HepG2 (cell line): ENCODE data around the gene DPEP3. TPM values are rescaled to one million over a fixed set of nuclear protein-coding genes. Genes with fewer than 3 reads are reported as not detected.

Experiments
- ARID5B ChIP-seq: IDR thresholded peaks from 2 replicates; pipeline ENCODE4 v1.4.0; 2020; ENCODE audit warnings: mild to moderate bottlenecking, missing genetic modification reagents
- ATRX ChIP-seq: sonication (generic); formaldehyde crosslinking; IDR thresholded peaks from 2 replicates; pipeline ENCODE4 v1.4.0; 2020; ENCODE audit warnings: missing genetic modification reagents, borderline replicate concordance
- CREB1 ChIP-seq, 2 experiments: fragments of 450-650 bp in 1 of 2; IDR thresholded peaks; 2 replicates each; pipeline ENCODE4 v1.6.1; 2016 to 2017; ENCODE audit warnings: control low read depth in 1 of 2, mild to moderate bottlenecking in 1 of 2, missing compliant biosample characterization in 1 of 2, missing genetic modification characterization in 1 of 2
- HMGA1 ChIP-seq: sonication (generic); formaldehyde crosslinking; conservative IDR thresholded peaks from 2 replicates; pipeline ENCODE4 v1.4.0; 2020; ENCODE audit warnings: missing genetic modification reagents
- KLF9 ChIP-seq: IDR thresholded peaks from 2 replicates; pipeline ENCODE4 v1.6.1; 2016; ENCODE audit warnings: low read depth
- NFYB ChIP-seq: sonication (generic); formaldehyde crosslinking; IDR thresholded peaks from 2 replicates; pipeline ENCODE4 v1.4.0; 2020; ENCODE audit warnings: missing genetic modification reagents
- SALL1 ChIP-seq: sonication (generic); formaldehyde crosslinking; IDR thresholded peaks from 2 replicates; pipeline ENCODE4 v1.8.0; 2022; ENCODE audit warnings: mild to moderate bottlenecking, missing genetic modification reagents
- SMAD3 ChIP-seq: sonication (generic); formaldehyde crosslinking; IDR thresholded peaks from 2 replicates; pipeline ENCODE4 v1.4.0; 2020; ENCODE audit warnings: missing genetic modification reagents
- SRSF4 ChIP-seq: fragments of 200-400 bp; formaldehyde crosslinking; IDR thresholded peaks from one replicate; pipeline ENCODE4 v1.6.1; 2018; ENCODE audit warnings: mild to moderate bottlenecking, low read depth, low read length, moderate library complexity; ENCODE audit not compliant: poor library complexity, severe bottlenecking
- ZBTB7B ChIP-seq: sonication (generic); formaldehyde crosslinking; IDR thresholded peaks from 2 replicates; pipeline ENCODE4 v1.4.0; 2020; ENCODE audit warnings: missing genetic modification reagents
- ZFP36L1 ChIP-seq: sonication (generic); formaldehyde crosslinking; IDR thresholded peaks from 2 replicates; pipeline ENCODE4 v1.8.0; 2022; ENCODE audit warnings: mild to moderate bottlenecking, missing genetic modification reagents, moderate library complexity
- ZUFSP ChIP-seq: sonication (generic); formaldehyde crosslinking; IDR thresholded peaks from 2 replicates; pipeline ENCODE4 v1.9.0; 2021; ENCODE audit warnings: missing genetic modification reagents, mild to moderate bottlenecking, borderline replicate concordance
- polyA plus RNA-seq, 8 experiments: library from polyadenylated mRNA; depleted of rRNA in 3 of 8; stranded (reverse) in 7 of 8; unstranded in 1 of 8; fragments of >200 nt; fragmentation: Illumina TruSeq in 4 of 8; extraction: Trizol in 4 of 8; gene quantifications; 2 replicates each; pipeline versions ENCODE4 v1.2.1 to v1.2.3, GENCODE V29; 2011 to 2016; ENCODE audit warnings: low read depth in 4 of 8, missing spikeins in 1 of 8, mixed read lengths in 1 of 8; ENCODE audit not compliant: insufficient read depth in 1 of 8
- total RNA-seq, 5 experiments: library from RNA; depleted of rRNA; stranded (reverse); fragments of >200 nt; fragmentation: Illumina TruSeq; extraction: Trizol; gene quantifications; 2 replicates each; pipeline ENCODE4 v1.2.3, GENCODE V29; 2016; ENCODE audit warnings: low read depth in 1 of 5
- TF ChIP-seq, protein P1 (sequence below): sonication (generic); formaldehyde crosslinking; IDR thresholded peaks from 2 replicates; pipeline ENCODE4 v1.5.0; 2020; ENCODE audit warnings: missing genetic modification reagents
- TF ChIP-seq, protein P2 (sequence below): sonication (generic); formaldehyde crosslinking; IDR thresholded peaks from 2 replicates; pipeline ENCODE4 v1.4.0; 2020; ENCODE audit warnings: mild to moderate bottlenecking, low read depth, missing genetic modification reagents
- TF ChIP-seq, protein P3 (sequence below), 2 experiments: sonication (generic) in 1 of 2; formaldehyde crosslinking in 1 of 2; IDR thresholded peaks; 2 replicates each; pipeline versions ENCODE4 v1.4.0 to v1.6.1; 2016 to 2020; ENCODE audit warnings: borderline replicate concordance in 1 of 2, low read depth in 1 of 2, mild to moderate bottlenecking in 1 of 2, missing genetic modification reagents in 1 of 2

The DPEP3 gene
- total and polyA plus RNA-seq, 2 of the 13 experiments (the other 11 are each of a cell fraction or from before 2014, with no cell fraction given) = not detected

GRCh38 chr16:67993207-67994039, 13.1 kb upstream of the DPEP3 start (continued):
- TF ChIP-seq ARID5B (CRISPR knock-in tag) (peak; percentile 80), ZUFSP (no peak), NFYB (CRISPR knock-in tag) (0 out of 2 replicates have a peak, but pooled peaks have one; percentile 22), ATRX (CRISPR knock-in tag) (no peak), SALL1 (peak; percentile 72; the same call in 1 of the 2 replicates), KLF9 (CRISPR knock-in tag) (0 out of 2 replicates have a peak, but pooled peaks have one; percentile 26), ZBTB7B (CRISPR knock-in tag) (peak; percentile 92), ZFP36L1 (CRISPR knock-in tag) (no peak), CREB1 (IDR thresholded peaks at IDR 0.05) (peak; percentile 59), CREB1 (CRISPR knock-in tag; IDR thresholded peaks at IDR 0.05) (no peak; the same call in none of the 2 replicates), SRSF4 (no peak), SMAD3 (CRISPR knock-in tag) (peak; percentile 47; the same call in 1 of the 2 replicates), HMGA1 (CRISPR knock-in tag) (no peak)
- TF ChIP-seq, protein P1, sequence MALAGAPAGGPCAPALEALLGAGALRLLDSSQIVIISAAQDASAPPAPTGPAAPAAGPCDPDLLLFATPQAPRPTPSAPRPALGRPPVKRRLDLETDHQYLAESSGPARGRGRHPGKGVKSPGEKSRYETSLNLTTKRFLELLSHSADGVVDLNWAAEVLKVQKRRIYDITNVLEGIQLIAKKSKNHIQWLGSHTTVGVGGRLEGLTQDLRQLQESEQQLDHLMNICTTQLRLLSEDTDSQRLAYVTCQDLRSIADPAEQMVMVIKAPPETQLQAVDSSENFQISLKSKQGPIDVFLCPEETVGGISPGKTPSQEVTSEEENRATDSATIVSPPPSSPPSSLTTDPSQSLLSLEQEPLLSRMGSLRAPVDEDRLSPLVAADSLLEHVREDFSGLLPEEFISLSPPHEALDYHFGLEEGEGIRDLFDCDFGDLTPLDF = peak; percentile 87
- TF ChIP-seq, protein P2, sequence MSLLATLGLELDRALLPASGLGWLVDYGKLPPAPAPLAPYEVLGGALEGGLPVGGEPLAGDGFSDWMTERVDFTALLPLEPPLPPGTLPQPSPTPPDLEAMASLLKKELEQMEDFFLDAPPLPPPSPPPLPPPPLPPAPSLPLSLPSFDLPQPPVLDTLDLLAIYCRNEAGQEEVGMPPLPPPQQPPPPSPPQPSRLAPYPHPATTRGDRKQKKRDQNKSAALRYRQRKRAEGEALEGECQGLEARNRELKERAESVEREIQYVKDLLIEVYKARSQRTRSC = 0 out of 2 replicates have a peak, but pooled peaks have one; percentile 45
- TF ChIP-seq, protein P3, sequence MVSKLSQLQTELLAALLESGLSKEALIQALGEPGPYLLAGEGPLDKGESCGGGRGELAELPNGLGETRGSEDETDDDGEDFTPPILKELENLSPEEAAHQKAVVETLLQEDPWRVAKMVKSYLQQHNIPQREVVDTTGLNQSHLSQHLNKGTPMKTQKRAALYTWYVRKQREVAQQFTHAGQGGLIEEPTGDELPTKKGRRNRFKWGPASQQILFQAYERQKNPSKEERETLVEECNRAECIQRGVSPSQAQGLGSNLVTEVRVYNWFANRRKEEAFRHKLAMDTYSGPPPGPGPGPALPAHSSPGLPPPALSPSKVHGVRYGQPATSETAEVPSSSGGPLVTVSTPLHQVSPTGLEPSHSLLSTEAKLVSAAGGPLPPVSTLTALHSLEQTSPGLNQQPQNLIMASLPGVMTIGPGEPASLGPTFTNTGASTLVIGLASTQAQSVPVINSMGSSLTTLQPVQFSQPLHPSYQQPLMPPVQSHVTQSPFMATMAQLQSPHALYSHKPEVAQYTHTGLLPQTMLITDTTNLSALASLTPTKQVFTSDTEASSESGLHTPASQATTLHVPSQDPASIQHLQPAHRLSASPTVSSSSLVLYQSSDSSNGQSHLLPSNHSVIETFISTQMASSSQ (IDR thresholded peaks at IDR 0.05; ENCODE audit: low read depth) = no peak
- TF ChIP-seq, protein P3 (CRISPR knock-in tag; IDR thresholded peaks at IDR 0.05; ENCODE audit: borderline replicate concordance) = peak; percentile 52; the same call in 1 of the 2 replicates
